ENCODE data around the gene PRIM2.
"Not testable (repeated sequence)": the region's sequence is repeated elsewhere in the genome, so short reads cannot be mapped to it uniquely, and the experiment has no call there.

- TF ChIP-seq CTCF (conservative IDR thresholded peaks at IDR 0.05 in 1 of 2, IDR thresholded peaks at IDR 0.05 in 1 of 2; ENCODE audit: low read depth in 1 of 2, low read length in 2 of 2); EZH2 (IDR thresholded peaks at IDR 0.05; ENCODE audit: low read length, missing control alignments): not testable (repeated sequence)
Measured at GRCh38 chr6:57346715-57347114, 29.3 kb downstream of the PRIM2 start.

Measured in fibroblast of lung (primary cell).